Pancreas (tissue), 10 donors: ENCODE results near the gene C16orf46. TPM values are rescaled to one million over a fixed set of nuclear protein-coding genes. Genes with fewer than 3 reads are reported as not detected.
A peak's percentile ranks its signal among the peaks of the same experiment; 100 is the strongest.

Experiments used
- ATAC-seq, 4 donors: fragments of 200-7000 bp; cut with Tn5 transposase; one replicate each; pipeline versions ENCODE4 v1.8.0 to v1.9.1; 2020; ENCODE audit warnings: mild to moderate bottlenecking in 4 of 4, moderate library complexity in 4 of 4
- DNase-seq, 6 donors: peaks; one replicate each; pipeline ENCODE4 v3.0.0-alpha.2; 2020
- FAIRE-seq: peaks from 2 replicates; lab custom pipeline; 2012; peaks lifted over from hg19 to GRCh38; lab: Jason Lieb, UNC
- H3K27ac ChIP-seq, 4 donors: fragments of 200-600 bp; sonication (generic); 1 replicate in 3 of 4; 2 replicates in 1 of 4; pipeline versions ENCODE4 v1.5.0 to v1.8.0; 2020
- H3K27me3 ChIP-seq, 4 donors: fragments of 200-600 bp; one replicate each; pipeline ENCODE4 v1.8.0; 2021
- H3K36me3 ChIP-seq, 3 donors: fragments of 200-600 bp; sonication (generic) in 1 of 3; one replicate each; pipeline versions ENCODE4 v1.5.0 to v1.8.0; 2020 to 2021
- H3K4me1 ChIP-seq, 3 donors: fragments of 200-600 bp; one replicate each; pipeline ENCODE4 v1.8.0; 2021
- H3K4me3 ChIP-seq, 4 donors: fragments of 200-600 bp; sonication (generic) in 2 of 4; one replicate each; pipeline versions ENCODE4 v1.5.0 to v1.8.0; 2020 to 2021
- H3K9me3 ChIP-seq, 4 donors: fragments of 200-600 bp; one replicate each; pipeline ENCODE4 v1.8.0; 2021
- WGBS, 2 donors: extraction: QIAGEN DNeasy Blood & Tissue Kit; methylation state at CpG; one replicate each; pipeline ENCODE4 v1.1.7; 2013; 5-methylcytosine and 5-hydroxymethylcytosine counted together
- intact Hi-C, 3 donors: fragments of 100-400 bp; cut with DNase I; formaldehyde crosslinking; loops; one replicate each; pipeline versions ENCODE4 v1.11.1 to v1.14.2; 2022
- polyA plus RNA-seq, 2 donors: library from polyadenylated mRNA; stranded (reverse); fragments of 200-250 nt; gene quantifications; one replicate each; pipeline ENCODE4 v1.2.3, GENCODE V29; 2013
- total RNA-seq, 6 donors: library from RNA; stranded (reverse); fragmentation: NEBNext Ultra II Directional in 4 of 6; extraction: Animal tissue kit (Norgen Biotek cat#: 25700) in 4 of 6; gene quantifications; one replicate each; pipeline versions ENCODE4 v1.2.1 to v1.2.4, GENCODE V29; 2021 to 2023
- TF ChIP-seq, protein P1 (sequence below), 4 donors: fragments of 200-600 bp; sonication (generic) in 3 of 4; IDR thresholded peaks; one replicate each; pipeline versions ENCODE4 v1.5.0 to v1.8.0; 2021; ENCODE audit warnings: antibody characterized with exemption in 4 of 4
- donor health status: healthy with polysubstance abuse.
- donor health status: DM: no; HTN: no; CAD: no; lungs with moderate emphysema.
- donor health status: DM: no; HTN: no; CAD: no.
- donor health status: control.
- donor health status: control.
- donor health status: Bipolar disorder and iron deficiency.
- donor health status: DM: yes; HTN: yes; CAD: no.
- donor health status: DM: no; HTN: no; CAD: no.
- donor health status: DM: no; HTN: no; CAD: no.
- donor health status: DM: yes; HTN: yes; CAD: no.

Gene C16orf46
- total and polyA plus RNA-seq, 8 donors = 0.08 to 1.4 (median 0.79) TPM; not detected in 1

DNA sequence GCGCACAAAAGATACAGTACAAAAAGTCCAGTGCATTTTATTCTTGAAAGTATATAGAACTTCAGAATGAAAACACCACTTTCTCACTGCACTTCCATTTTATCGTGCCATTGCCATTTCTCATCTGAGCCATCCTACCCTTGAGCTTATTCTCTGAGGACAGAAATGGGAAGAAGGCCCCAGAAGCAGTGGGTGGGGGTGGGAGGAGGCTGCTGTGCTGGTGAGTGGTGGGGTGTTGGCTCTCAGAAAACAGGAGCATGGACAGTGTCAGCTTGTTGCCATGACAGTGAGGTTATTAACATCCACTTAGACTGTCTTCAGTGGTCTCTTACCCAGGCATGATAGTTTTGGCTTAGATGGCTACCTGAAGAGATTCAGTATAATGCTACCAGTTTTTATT lies 36.9 kb downstream of the C16orf46 start:
- H3K27ac ChIP-seq = no peak overlapping the region
- H3K9me3 ChIP-seq = no peaks in the 10 kb centered on the region
- FAIRE-seq = no peak
- H3K4me1 ChIP-seq = peaks cover 2 to 8% (median 4%) of the 10 kb centered on the region in 3 donors
- H3K36me3 ChIP-seq = peaks cover 3 to 34% (median 6%) of the 10 kb centered on the region in 3 donors
- no peak overlapping the region for H3K4me3 ChIP-seq
- no peak for ATAC-seq
- intact Hi-C loops = no loop called here
- DNase-seq = no peak
- WGBS, 2 donors = 95 to 98% methylated on average over 2 of the region's 2 CpGs
- no peaks in the 10 kb centered on the region for H3K27me3 ChIP-seq
- TF ChIP-seq, protein P1, sequence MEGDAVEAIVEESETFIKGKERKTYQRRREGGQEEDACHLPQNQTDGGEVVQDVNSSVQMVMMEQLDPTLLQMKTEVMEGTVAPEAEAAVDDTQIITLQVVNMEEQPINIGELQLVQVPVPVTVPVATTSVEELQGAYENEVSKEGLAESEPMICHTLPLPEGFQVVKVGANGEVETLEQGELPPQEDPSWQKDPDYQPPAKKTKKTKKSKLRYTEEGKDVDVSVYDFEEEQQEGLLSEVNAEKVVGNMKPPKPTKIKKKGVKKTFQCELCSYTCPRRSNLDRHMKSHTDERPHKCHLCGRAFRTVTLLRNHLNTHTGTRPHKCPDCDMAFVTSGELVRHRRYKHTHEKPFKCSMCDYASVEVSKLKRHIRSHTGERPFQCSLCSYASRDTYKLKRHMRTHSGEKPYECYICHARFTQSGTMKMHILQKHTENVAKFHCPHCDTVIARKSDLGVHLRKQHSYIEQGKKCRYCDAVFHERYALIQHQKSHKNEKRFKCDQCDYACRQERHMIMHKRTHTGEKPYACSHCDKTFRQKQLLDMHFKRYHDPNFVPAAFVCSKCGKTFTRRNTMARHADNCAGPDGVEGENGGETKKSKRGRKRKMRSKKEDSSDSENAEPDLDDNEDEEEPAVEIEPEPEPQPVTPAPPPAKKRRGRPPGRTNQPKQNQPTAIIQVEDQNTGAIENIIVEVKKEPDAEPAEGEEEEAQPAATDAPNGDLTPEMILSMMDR (IDR thresholded peaks at IDR 0.05) = no peak

GRCh38 chr16:81036751-81037350 lies 40.2 kb downstream of the C16orf46 start:
- Histone ChIP-seq H3K27me3 (no peaks in the 10 kb centered on the region), H3K4me3 (peak overlapping the region; percentile 53 to 81 (median 78)), H3K27ac (no peak overlapping the region), H3K4me1 (peaks cover 3 to 8% (median 4%) of the 10 kb centered on the region in 3 donors), H3K9me3 (no peaks in the 10 kb centered on the region), H3K36me3 (peaks cover 0 to 8% (median 0%) of the 10 kb centered on the region in 3 donors)
- intact Hi-C loops = loop anchor here in 1 of 3 donors (10.0 kb wide), 1 partner anchor 112 kb away; no protein-coding TSS in a partner anchor
- FAIRE-seq (no peak), ATAC-seq (no peak), DNase-seq (no peak)
- WGBS, 2 donors = 16 to 22% methylated on average over 10 of the region's 10 CpGs
- TF ChIP-seq, protein P1 (IDR thresholded peaks at IDR 0.05) = no peak

DNA sequence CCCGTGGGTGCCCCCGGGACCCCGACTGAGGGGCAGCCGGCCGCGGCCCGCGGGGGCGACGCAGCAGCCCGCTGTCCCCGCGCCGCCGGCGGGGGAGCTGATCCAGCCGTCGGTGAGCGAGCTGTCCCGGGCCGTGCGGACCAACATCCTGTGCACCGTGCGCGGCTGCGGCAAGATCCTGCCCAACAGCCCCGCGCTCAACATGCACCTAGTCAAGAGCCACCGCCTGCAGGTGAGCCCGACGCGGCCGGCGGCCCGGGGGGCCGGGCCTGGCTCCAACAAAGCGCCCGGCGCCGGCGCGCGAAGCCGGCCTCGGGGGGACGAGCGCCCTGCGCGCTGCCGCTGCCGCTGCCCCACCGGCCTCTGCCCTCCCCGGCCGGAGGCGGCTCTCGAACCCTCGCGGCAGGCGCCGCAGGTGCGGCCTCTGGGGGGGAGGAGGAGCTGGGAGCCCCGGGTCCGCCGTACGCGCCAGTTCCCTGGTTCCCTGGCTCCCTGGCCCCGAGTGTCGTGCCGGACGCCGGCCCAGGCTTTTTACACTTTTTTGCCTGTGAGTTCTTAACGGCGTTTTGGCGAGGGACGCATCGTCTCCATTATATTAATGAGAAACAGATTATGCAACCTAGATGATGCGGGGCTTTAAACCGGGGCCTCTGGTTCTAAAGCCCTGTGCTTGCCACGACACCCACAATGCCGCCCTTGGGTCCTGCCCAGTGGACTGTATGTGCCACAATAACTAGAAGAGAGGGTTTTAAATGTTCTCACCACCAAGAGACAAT lies 40.9 kb downstream of the C16orf46 start:
- DNase-seq (peak; percentile 29 to 85 (median 60)), ATAC-seq (peak in 3 of 4 donors; percentile 7 to 34 (median 31)), FAIRE-seq (no peak)
- peak overlapping the region; percentile 53 to 81 (median 78) for H3K4me3 ChIP-seq
- no peaks in the 10 kb centered on the region for H3K9me3 ChIP-seq
- H3K27me3 ChIP-seq = no peaks in the 10 kb centered on the region
- 0% methylated on average over 47 to 80 of the region's 80 CpGs for WGBS, 2 donors
- peaks cover 0 to under 1% (median 0%) of the 10 kb centered on the region in 3 donors for H3K36me3 ChIP-seq
- H3K27ac ChIP-seq = peak overlapping the region in 2 of 4 donors; percentile 51 to 73
- TF ChIP-seq, protein P1 (IDR thresholded peaks at IDR 0.05) = no peak
- intact Hi-C loops = loop anchor here in 1 of 3 donors (10.0 kb wide), 1 partner anchor 111 kb away; no protein-coding TSS in a partner anchor
- H3K4me1 ChIP-seq = peaks cover 3 to 8% (median 4%) of the 10 kb centered on the region in 3 donors

DNA sequence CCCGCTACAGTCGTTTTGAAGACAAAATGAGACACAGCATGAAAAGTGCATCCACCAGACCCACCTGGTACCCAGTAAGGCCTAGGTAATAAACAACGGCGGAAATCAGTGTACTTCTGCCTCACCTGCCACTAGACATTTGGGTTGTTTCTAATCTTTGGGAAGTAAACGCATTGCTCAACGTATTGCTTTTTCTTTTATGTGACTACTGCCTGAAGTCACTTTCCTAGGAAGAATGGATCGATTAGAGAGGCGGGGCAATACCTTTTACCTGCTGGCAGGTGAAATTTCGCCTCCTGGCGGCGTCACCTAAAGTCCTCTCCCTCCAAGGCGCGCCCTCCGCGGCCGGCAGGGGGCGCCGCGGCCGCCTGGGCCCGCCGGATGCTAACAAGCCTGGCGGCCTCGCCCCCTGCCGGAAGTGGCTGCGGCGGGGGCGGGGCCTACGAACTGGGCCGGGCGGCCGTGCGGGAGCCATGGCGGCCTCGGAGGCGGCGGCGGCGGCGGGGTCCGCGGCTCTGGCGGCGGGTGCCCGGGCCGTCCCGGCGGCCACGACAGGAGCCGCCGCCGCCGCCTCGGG lies 41.6 kb downstream of the C16orf46 start, which contains the start of gene ATMIN:
Gene ATMIN (plus strand): TSS at position 445 of the 577 bp plus-strand sequence. CDS start 29 bp downstream, at position 474.
- intact Hi-C loops = loop anchor here in 1 of 3 donors (10.0 kb wide), 1 partner anchor 111 kb away; no protein-coding TSS in a partner anchor
- DNase-seq (peak; percentile 90 to 98 (median 95)), FAIRE-seq (no peak), ATAC-seq (peak; percentile 97 to 99 (median 99))
- Histone ChIP-seq H3K27ac (peak within 1 kb of the TSS in 3 of 4 donors; percentile 51 to 73 (median 60)), H3K4me1 (peaks cover 3 to 8% (median 4%) of the 10 kb centered on the region in 3 donors), H3K4me3 (peak within 1 kb of the TSS; percentile 53 to 81 (median 78)), H3K9me3 (no peaks in the 10 kb centered on the region), H3K27me3 (no peaks in the 10 kb centered on the region), H3K36me3 (no peaks in the 10 kb centered on the region)
- TF ChIP-seq, protein P1 (IDR thresholded peaks at IDR 0.05) = peak; percentile 97 to 99 (median 98)
- 1% methylated on average over 39 to 54 of the region's 54 CpGs for WGBS, 2 donors
